Vagina (tissue), 2 donors: ENCODE data around the gene LPAR1. TPM values are rescaled to one million over a fixed set of nuclear protein-coding genes. Genes with fewer than 3 reads are reported as not detected.

Experiments used
- DNase-seq, 2 donors: peaks; one replicate each; pipeline ENCODE4 v3.0.0-alpha.2; 2017; ENCODE audit errors: extremely low spot score in 2 of 2
- H3K27ac ChIP-seq: fragments of 200-600 bp; sonication (generic); one replicate; pipeline ENCODE4 v1.5.1; 2019
- H3K27me3 ChIP-seq: fragments of 200-600 bp; sonication (generic); one replicate; pipeline ENCODE4 v1.5.1; 2019
- H3K36me3 ChIP-seq, 2 donors: fragments of 200-600 bp; sonication (generic); one replicate each; pipeline ENCODE4 v1.5.1; 2017 to 2019
- H3K4me1 ChIP-seq: fragments of 200-600 bp; sonication (generic); one replicate; pipeline ENCODE4 v1.5.1; 2019
- H3K4me3 ChIP-seq, 2 donors: fragments of 200-600 bp; sonication (generic); 1 replicate in 1 of 2; 2 replicates in 1 of 2; pipeline ENCODE4 v1.5.1; 2016 to 2019
- H3K9me3 ChIP-seq: fragments of 200-600 bp; sonication (generic); one replicate; pipeline ENCODE4 v1.5.1; 2019
- CTCF ChIP-seq, 3 experiments: fragments of 450-650 bp in 2 of 3; fragments of 200-600 bp in 1 of 3; sonication (generic) in 1 of 3; IDR thresholded peaks; one replicate each; pipeline ENCODE4 v1.5.1; 2017 to 2019; ENCODE audit warnings: antibody characterized with exemption in 3 of 3, mild to moderate bottlenecking in 2 of 3, moderate library complexity in 2 of 3
- POLR2A ChIP-seq, 2 donors: fragments of 450-650 bp; IDR thresholded peaks; one replicate each; pipeline ENCODE4 v1.6.1; 2017; ENCODE audit warnings: antibody characterized with exemption in 2 of 2, mild to moderate bottlenecking in 2 of 2, moderate library complexity in 2 of 2
- POLR2AphosphoS5 ChIP-seq, 2 donors: sonication (generic); formaldehyde crosslinking; IDR thresholded peaks; one replicate each; pipeline ENCODE4 v1.9.0; 2017; ENCODE audit warnings: antibody characterized with exemption in 2 of 2, mild to moderate bottlenecking in 2 of 2, low read depth in 1 of 2; ENCODE audit not compliant: insufficient read depth in 1 of 2
- intact Hi-C: fragments of 100-400 bp; cut with DNase I; formaldehyde crosslinking; loops from one replicate; pipeline ENCODE4 v1.15.1; 2023
- total RNA-seq: library from RNA; depleted of rRNA; stranded (reverse); fragments of >200 nt; gene quantifications from one replicate; pipeline ENCODE4 v1.2.3, GENCODE V29; 2016

Gene LPAR1
- total RNA-seq, 1 donor from 2014 or later: 83.0 TPM

DNA sequence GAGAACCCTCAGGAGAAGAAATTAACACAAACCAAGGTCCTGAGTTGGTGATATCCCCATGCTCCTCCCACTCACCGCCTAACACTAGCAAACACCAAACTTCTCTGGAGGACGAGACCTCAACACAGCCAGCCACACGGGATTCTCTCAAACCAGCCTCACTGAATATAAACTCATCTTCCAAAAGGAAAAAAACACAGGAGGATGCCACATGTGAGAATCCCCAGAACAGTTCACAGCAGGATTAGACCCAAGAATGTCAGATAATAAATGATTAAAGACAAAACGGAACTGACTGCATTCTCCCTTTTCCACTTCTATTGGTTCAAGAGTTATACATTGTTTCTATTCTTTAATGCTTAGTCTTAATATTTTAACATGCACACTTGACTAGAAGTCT lies 89.2 kb downstream of the LPAR1 start:
- TF ChIP-seq POLR2AphosphoS5 (IDR thresholded peaks at IDR 0.05; ENCODE audit: insufficient read depth in 1 of 2, low read depth in 1 of 2) (no peak), CTCF (IDR thresholded peaks at IDR 0.05) (no peak), POLR2A (IDR thresholded peaks at IDR 0.05) (no peak)
- Histone ChIP-seq H3K36me3 (no peaks in the 10 kb centered on the region), H3K9me3 (no peaks in the 10 kb centered on the region), H3K27me3 (no peaks in the 10 kb centered on the region), H3K27ac (no peak overlapping the region), H3K4me1 (peaks cover 15% of the 10 kb centered on the region), H3K4me3 (no peak overlapping the region)
- intact Hi-C loops: no loop called here
- DNase-seq: no peak

- H3K9me3 ChIP-seq: no peaks in the 10 kb centered on the region
- H3K27ac ChIP-seq: no peak overlapping the region
- intact Hi-C loops: no loop called here
- no peaks in the 10 kb centered on the region for H3K27me3 ChIP-seq
- peaks cover 10% of the 10 kb centered on the region for H3K4me1 ChIP-seq
- no peak for TF ChIP-seq POLR2AphosphoS5 (IDR thresholded peaks at IDR 0.05; ENCODE audit: insufficient read depth in 1 of 2, low read depth in 1 of 2)
- no peak for TF ChIP-seq POLR2A (IDR thresholded peaks at IDR 0.05)
- no peak for TF ChIP-seq CTCF (IDR thresholded peaks at IDR 0.05)
- no peak overlapping the region for H3K4me3 ChIP-seq
- no peak for DNase-seq
- no peaks in the 10 kb centered on the region for H3K36me3 ChIP-seq
Measured at GRCh38 chr9:110947491-110948044, 90.7 kb downstream of the LPAR1 start.

GRCh38 chr9:110942522-110942921 lies 95.7 kb downstream of the LPAR1 start:
- TF ChIP-seq CTCF (IDR thresholded peaks at IDR 0.05) (no peak), POLR2A (IDR thresholded peaks at IDR 0.05) (no peak), POLR2AphosphoS5 (IDR thresholded peaks at IDR 0.05; ENCODE audit: insufficient read depth in 1 of 2, low read depth in 1 of 2) (no peak)
- Histone ChIP-seq H3K4me3 (no peak overlapping the region), H3K27me3 (no peaks in the 10 kb centered on the region), H3K27ac (no peak overlapping the region), H3K4me1 (peaks cover 18% of the 10 kb centered on the region), H3K36me3 (peaks cover 0 to 8% of the 10 kb centered on the region in 2 donors), H3K9me3 (no peaks in the 10 kb centered on the region)
- intact Hi-C loops: no loop called here
- no peak for DNase-seq

DNA sequence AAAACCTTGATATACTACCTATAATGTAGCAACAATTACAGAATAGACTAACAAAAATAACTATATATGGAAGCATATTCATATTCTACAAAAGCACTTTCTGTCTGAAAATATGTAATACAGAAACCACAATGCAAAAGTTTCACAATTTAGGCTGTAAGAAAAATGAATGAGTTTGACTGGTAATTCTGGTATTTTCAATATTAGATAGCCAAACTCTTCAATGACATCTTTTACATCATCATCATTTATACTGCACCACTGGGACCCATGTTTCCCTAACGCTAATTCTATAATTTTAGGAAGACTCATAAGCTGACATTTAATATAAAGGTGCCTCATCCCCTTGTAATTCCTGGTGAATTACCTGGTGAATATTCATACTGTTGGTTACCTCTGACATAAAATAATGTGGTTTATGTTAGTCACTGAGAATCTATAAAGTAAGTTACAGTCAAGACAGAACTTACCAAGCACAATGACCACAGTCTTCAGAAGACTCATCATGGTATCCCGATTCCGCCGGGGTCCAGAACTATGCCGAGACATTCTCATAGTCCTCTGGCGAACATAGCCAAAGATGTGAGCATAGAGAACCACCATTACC lies 97.2 kb downstream of the LPAR1 start:
- H3K4me3 ChIP-seq: no peak overlapping the region
- H3K27ac ChIP-seq: no peak overlapping the region
- no peak for DNase-seq
- intact Hi-C loops: no loop called here
- H3K4me1 ChIP-seq: peaks cover 29% of the 10 kb centered on the region
- H3K9me3 ChIP-seq: no peaks in the 10 kb centered on the region
- TF ChIP-seq POLR2A (IDR thresholded peaks at IDR 0.05) (no peak), CTCF (IDR thresholded peaks at IDR 0.05) (no peak), POLR2AphosphoS5 (IDR thresholded peaks at IDR 0.05; ENCODE audit: insufficient read depth in 1 of 2, low read depth in 1 of 2) (no peak)
- H3K27me3 ChIP-seq: no peaks in the 10 kb centered on the region
- peaks cover 0 to 8% of the 10 kb centered on the region in 2 donors for H3K36me3 ChIP-seq

DNA sequence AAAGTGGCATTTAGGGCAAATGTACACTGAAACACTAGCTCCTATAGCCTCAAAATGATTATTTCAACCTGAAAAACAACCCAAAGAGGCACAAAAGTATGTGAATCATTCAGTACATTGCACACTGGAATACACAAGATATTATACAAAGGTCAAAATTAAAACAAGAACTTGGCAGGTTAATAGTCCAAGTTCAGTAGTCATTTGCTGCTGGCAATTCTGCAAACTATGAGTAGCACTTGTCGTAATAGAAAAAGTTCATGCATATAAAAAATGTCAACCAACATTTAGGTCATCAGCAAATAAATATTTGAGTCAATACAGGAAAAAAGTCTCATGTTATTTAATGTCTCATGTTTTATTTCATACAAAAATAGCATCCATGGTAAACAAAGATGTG lies 98.7 kb downstream of the LPAR1 start:
- H3K4me3 ChIP-seq: no peak overlapping the region
- intact Hi-C loops: no loop called here
- no peaks in the 10 kb centered on the region for H3K9me3 ChIP-seq
- no peak for DNase-seq
- no peaks in the 10 kb centered on the region for H3K27me3 ChIP-seq
- H3K27ac ChIP-seq: no peak overlapping the region
- TF ChIP-seq POLR2A (IDR thresholded peaks at IDR 0.05) (no peak), CTCF (IDR thresholded peaks at IDR 0.05) (no peak), POLR2AphosphoS5 (IDR thresholded peaks at IDR 0.05; ENCODE audit: insufficient read depth in 1 of 2, low read depth in 1 of 2) (no peak)
- peaks cover 44% of the 10 kb centered on the region for H3K4me1 ChIP-seq
- peaks cover 0 to 8% of the 10 kb centered on the region in 2 donors for H3K36me3 ChIP-seq
